ENCODE results near the gene CYP2E1.
A peak's percentile ranks its signal among the peaks of the same experiment; 100 is the strongest.
"Not testable (repeated sequence)": the region's sequence is repeated elsewhere in the genome, so short reads cannot be mapped to it uniquely, and the experiment has no call there.

The CYP2E1 gene

DNA sequence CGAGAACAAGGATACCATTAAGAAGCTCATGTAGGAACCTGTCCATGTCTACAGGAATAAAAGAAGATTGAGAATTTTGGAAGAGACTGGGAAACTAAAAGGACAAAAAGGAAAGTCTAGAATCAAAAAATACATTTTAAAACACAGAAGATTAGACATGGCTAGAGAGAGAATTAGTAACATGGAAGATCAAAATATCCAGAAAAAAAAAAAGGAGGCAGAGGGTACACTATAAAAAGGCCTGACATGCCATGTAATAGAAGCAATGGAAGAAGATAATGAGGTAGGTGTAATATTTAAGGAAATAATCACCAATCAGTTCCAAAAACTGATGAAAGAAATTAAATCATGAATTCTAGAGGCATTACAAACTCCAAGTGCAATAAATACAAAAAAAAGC lies 46.3 kb downstream of the CYP2E1 start:
- peak; percentile 17 for FAIRE-seq

DNA sequence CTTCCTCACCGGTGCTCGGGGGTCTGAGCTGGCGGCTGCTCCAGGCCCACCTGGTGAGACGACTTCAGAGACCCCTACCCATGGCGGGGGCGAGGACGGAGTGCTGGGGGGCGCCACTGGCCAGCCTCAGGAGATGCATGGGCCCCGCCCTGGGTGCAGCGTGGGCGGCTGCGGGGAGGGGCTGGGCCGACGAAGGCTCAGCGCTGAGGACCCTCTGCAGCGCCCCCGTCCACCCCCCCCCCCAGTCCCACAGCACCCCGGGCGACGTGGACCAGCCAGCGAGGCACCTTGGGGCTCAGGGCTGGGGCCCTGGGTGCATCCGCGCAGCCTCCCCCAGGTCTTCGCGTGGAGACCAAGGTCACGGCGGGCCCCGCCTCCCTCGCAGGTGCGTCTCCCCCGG lies 49.9 kb downstream of the CYP2E1 start:
- FAIRE-seq = not testable (repeated sequence)
